ENCODE data around the gene KRTAP2-1. TPM values are rescaled to one million over a fixed set of nuclear protein-coding genes. Genes with fewer than 3 reads are reported as not detected.
A peak's percentile ranks its signal among the peaks of the same experiment; 100 is the strongest.
"Not testable (repeated sequence)": the region's sequence is repeated elsewhere in the genome, so short reads cannot be mapped to it uniquely, and the experiment has no call there.

The KRTAP2-1 gene, protein sequence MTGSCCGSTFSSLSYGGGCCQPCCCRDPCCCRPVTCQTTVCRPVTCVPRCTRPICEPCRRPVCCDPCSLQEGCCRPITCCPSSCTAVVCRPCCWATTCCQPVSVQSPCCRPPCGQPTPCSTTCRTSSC
- not detected in 2 replicates for total RNA-seq (2014; rRNA removed; shearing (Covaris generic))

GRCh38 chr17:41046735-41047465 is at the start of gene KRTAP2-1:
Gene KRTAP2-1, minus strand, starts transcription at chr17:41047316. Its CDS starts 49 bp downstream, at chr17:41047267.
- not testable (repeated sequence) for DNase-seq (ENCODE audit: low read depth)

DNA sequence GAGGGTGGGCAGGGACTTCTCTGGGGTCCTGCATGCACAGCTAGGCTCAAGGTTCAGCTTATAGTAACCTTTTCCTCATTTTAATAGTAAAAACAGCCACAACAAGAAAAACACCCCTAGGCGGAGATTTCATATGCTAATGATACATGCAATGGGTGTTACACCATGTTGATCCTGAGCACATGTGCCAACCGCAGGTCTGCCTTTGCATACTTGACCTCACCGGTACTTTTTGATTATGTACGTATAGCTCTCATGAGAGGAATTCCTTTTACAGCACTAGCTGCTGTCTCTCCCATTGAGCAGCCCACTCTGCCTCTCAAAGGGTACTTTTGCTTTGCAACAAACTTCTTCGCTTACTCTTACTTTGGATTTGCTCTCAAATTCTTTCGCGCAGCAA is 48.9 kb upstream of the KRTAP2-1 start:
- DNase-seq (ENCODE audit: low read depth), result no peak

DNA sequence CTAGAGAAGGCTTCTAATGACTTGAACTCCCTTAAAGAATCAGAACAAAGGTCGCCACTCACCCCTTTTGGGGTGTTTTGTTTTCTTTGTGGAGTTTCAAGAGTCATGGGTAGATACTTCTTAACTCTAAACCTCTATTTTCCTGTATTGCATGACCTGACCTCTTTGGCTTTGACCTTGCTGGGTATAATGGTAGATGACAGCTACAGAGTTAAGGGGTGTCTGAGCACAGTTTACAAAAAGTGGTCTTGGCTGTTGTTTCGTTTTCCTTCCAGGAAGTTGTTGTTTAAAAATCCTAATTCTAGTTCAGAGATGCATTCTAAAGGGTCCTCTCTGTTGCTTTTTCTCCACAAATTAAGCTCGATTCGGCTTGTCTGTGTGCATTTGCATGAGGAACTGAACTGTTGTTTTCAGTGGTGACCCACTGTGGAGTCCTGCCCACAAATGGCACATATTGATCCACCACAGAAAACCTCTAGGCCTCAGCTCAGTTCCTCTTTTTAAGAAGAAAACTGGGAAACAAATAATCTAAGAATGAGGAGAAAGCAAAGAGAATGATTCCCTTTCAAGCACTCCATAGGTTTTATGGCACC is 41.7 kb upstream of the KRTAP2-1 start:
- DNase-seq (ENCODE audit: low read depth), result not testable (repeated sequence)

DNA sequence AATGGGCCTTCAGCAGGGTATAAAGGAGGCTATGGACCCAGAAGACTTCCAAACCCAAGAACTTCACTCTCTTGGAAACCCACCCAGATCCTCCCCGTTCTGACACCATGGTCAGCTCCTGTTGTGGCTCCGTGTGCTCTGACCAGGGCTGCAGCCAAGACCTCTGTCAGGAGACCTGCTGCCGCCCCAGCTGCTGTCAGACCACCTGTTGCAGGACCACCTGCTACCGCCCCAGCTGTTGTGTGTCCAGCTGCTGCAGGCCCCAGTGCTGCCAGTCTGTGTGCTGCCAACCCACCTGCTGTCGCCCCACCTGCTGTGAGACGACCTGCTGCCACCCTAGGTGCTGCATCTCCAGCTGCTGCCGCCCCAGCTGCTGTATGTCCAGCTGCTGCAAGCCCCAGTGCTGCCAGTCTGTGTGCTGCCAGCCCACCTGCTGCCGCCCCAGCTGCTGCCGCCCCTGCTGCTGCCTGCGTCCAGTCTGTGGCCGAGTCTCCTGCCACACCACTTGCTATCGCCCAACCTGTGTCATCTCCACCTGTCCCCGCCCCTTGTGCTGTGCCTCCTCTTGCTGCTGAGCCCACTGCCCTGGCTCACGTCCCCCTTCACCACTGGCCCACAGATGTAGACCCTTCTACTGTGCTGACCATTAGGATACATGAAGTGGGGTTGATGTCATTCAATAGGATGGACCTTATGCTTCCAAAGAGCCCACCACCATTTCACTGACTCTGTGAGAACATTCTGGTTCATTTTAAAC is 37.2 kb upstream of the KRTAP2-1 start, which contains the start of gene KRTAP4-7:
TSS of gene KRTAP4-7 (plus strand) at position 51 of the 757 bp plus-strand sequence. CDS start at position 108, 57 bp downstream.
- DNase-seq (ENCODE audit: low read depth), result not testable (repeated sequence)

GRCh38 chr17:41083427-41083826 is 36.3 kb upstream of the KRTAP2-1 start:
- peak; percentile 66 for DNase-seq (ENCODE audit: low read depth)

GRCh38 chr17:41082626-41083025 is 35.5 kb upstream of the KRTAP2-1 start:
- peak; percentile 40 for DNase-seq (ENCODE audit: low read depth)

DNA sequence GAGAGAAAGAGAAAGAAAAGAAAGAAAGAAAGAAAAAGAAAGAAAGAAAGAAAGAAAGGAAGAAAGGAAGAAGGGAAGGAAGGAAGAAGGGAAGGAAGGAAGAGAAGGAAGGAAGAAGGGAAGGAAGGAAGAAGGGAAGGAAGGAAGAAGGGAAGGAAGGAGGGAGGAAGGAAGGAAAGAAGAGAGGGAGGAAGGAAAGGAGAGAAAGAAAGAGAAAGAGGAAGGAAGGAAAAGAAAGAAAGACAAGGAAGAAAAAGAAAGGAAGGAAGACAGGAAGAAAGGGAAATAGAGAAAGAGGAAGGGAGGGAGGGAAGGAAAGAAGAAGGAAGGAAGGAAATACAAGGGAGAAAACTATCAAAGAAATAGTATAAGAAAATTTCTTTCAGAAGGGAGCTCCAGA is 29.7 kb upstream of the KRTAP2-1 start:
- DNase-seq (ENCODE audit: low read depth), result no peak

DNA sequence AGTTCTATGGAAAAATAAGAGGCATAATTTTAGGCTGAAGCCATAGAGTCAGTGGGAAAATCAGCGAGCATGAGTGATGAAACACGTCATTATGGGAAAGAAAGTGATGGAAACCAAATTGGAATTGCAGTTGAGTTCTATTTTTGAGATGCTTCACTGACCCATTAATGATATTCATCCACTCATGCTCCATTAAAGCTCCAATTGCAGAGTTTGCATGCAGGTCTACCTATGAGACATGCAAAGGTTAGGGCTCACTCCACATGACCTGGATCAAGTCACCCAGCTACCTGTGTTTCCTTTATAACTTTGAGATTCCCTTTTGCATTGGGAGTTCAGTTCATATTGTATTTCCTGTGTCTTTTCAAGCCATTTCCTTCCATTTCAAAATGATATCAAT is 26.6 kb upstream of the KRTAP2-1 start:
- DNase-seq (ENCODE audit: low read depth), result no peak

- DNase-seq (ENCODE audit: low read depth), result no peak
Observed at GRCh38 chr17:41071606-41072360, 24.7 kb upstream of the KRTAP2-1 start.

DNA sequence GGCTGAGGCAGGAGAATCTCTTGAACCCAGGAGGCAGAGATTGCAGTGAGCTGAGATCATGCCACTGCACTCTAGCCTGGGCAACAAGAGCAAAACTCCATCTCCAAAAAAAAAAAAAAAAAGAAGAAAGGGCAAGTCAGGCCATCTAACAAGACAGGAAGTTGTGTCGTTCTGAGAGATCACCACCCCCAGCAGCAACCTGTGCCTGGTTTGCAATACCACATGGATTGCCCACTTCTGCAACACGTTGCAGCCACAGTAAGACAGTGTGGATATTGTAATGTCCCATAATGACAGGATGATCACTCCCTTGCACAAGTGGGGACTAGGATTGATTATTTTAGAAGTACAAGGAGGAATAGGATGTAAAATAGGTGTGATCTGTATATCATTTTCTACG is 21.9 kb upstream of the KRTAP2-1 start:
- DNase-seq (ENCODE audit: low read depth), result no peak

- no peak for DNase-seq (ENCODE audit: low read depth)
Observed at GRCh38 chr17:41067281-41067680, 20.2 kb upstream of the KRTAP2-1 start.

DNA sequence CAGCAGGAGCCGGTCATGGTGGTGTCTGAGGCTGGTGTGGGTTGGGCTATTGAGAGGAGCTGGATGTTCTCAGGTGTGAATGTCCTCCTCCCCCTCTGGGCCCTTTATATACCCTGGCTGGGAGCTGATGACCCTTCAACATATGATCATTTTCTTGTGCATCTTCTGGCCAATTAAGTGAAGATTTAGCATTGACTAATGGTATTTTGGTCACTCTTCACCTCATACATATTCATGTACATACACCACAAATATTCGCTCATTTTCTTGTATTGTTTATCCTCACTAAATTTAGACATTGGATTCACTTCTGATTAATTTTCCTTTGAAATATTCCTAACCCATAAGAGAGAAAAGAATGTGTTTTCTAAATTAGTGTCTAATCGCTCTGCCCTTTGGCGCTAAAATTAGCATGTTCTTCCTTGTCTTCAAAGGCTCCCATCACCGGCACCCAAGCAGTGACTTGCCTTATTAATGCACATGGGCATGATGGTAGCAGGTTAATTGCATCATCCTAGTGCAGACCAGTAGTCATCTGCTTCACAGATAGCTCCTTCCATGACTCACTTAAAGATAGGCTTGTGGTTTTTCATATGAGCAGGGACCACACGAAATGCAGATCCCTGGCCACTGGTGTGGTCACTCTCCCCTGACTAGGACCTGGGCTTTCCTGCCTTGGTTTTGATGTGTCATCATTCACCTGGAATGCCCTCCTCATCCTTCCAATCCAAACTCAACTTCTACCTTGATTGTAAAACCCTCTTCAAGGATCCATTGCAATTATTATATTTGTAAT is 18.9 kb upstream of the KRTAP2-1 start, which contains the start of gene KRTAP2-4:
TSS of gene KRTAP2-4 (minus strand) at position 51 of the 796 bp plus-strand sequence. CDS start at position 17, 34 bp downstream.
- peak; percentile 97 for DNase-seq (ENCODE audit: low read depth)

GRCh38 chr17:41065016-41065689 is 18.0 kb upstream of the KRTAP2-1 start:
- not testable (repeated sequence) for DNase-seq (ENCODE audit: low read depth)

DNA sequence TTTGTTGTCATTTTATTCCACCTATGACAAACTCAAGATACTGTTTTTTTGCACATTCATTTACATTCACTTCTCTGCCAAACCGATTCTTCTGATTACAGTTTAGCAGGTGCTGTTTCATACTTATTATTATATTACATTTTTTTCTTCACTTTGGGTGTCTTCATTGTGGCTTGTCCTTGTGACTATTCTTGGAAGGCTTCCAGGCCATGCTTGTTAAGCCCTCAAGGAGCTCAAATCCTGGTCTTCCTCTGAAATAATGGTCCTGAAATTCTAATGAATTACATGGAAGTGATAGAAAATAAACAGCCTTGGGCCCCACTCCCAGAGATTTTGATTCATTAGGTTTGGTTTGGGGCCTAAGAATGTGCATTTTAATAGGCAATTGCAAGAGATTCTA is 17.2 kb upstream of the KRTAP2-1 start:
- DNase-seq (ENCODE audit: low read depth), result peak; percentile 49

DNA sequence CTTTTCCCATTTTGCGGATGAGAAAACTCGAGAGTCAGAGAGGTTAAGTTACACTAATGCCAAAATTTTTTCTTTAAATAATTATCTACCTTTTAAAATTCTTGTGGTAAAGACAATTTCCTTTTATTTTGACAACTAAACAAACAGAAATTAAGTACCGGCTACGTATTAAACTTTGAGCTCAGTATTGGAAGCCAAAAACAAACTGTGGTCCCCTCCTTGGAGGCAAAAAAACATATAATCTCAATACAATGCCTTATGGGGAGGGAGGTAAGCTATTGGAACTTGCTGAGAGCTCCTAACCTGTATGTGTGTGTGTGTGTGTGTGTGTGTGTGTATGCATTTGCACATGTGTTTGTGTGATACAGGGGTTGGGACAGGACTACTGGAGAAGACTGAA is 16.3 kb upstream of the KRTAP2-1 start:
- peak; percentile 61 for DNase-seq (ENCODE audit: low read depth)

- DNase-seq (ENCODE audit: low read depth), result peak; percentile 94
Observed at GRCh38 chr17:41061964-41062363, 14.8 kb upstream of the KRTAP2-1 start.

DNA sequence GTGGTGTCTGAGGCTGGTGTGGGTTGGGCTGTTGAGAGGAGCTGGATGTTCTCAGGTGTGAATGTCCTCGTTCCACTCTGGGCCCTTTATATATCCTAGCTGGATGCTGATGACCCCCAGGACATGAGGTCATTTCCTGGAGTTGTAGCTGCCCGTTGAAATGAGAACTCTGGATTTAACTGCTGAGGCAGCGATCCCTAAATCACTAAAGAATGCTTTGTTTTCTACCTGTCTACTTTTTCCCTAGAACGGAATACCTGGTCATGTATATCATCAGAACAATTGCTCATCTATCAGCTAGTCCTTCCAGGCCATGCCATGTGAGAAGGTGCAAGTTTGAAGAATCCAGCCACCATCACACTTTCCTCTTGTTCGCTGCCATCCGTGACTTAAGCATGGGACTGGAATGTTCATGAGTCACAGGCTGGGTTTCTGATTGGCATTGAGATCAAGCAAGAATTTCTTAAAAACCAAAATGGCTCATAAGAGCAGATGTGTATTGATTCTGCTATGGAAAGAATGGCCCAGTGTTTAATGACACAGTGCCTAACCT is 13.0 kb upstream of the KRTAP2-1 start, which contains the start of gene KRTAP2-3:
TSS of gene KRTAP2-3 (minus strand) at position 63 of the 553 bp plus-strand sequence. CDS start 64 bp downstream, outside the sequence.
- peak; percentile 97 for DNase-seq (ENCODE audit: low read depth)

DNA sequence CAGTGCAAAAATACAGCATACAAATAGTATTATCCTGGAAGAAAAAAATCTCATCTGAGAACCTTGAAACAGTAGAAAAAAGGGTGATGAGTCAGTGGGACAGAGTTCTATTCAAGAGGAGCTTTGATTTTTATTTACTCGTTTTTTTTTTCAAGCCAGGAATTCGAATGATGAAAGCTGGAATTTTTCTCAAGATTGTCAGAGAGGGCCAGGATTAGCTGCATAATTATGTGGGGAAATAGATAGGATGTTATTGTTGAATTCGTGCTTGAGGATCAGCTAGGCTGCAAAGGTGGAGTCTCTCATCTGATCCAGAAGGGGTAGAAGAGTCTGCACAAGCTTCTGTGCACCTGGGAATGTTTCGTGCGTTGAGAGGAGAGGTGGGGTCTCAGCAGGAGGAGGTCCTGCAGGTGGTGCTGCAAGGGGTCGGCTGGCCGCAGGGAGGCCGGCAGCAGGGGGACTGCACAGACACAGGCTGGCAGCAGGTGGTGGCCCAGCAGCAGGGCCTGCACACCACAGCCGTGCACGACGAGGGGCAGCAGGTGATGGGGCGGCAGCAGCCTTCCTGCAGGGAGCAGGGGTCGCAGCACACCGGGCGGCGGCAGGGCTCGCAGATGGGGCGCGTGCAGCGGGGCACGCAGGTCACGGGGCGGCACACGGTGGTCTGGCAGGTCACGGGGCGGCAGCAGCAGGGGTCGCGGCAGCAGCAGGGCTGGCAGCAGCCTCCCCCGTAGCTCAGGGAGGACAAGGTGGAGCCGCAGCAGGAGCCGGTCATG is 12.3 kb upstream of the KRTAP2-1 start:
- DNase-seq (ENCODE audit: low read depth), result peak; percentile 92

DNA sequence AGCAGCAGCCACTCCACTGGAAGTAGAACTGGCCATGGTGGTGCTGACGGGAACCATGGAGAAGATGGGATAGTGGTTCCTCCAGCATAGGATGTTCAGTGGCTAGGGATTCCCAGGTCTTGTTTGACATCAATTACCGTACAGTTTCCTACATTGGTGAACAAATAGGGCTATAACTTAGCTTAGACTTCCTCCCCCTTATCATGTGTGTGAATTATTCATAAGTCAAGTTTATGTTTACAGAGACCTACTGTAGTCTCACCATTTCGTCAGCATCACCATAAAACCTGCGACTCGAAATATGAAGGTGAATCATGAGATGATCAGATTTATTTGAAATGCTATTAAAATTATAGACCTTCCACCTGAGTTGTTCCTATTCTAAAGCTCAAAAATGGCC is 11.6 kb upstream of the KRTAP2-1 start:
- DNase-seq (ENCODE audit: low read depth), result peak; percentile 58

Measured in M059J (cell line).